GM19351 (cell line): ENCODE data around the gene TMEM185B.

Source experiments
- ATAC-seq: cut with Tn5 transposase; IDR thresholded peaks from one replicate; pipeline ENCODE4 v1.9.1; 2021; ENCODE audit warnings: mild to moderate bottlenecking, moderate library complexity; ENCODE audit not compliant: unreplicated experiment

Gene TMEM185B

GRCh38 chr2:120252225-120253020 lies 29.2 kb upstream of the TMEM185B start, which contains the start of gene RALB:
Gene RALB (plus strand): TSS chr2:120252852. CDS start chr2:120278665, 25,813 bp downstream.
- peak; percentile 92 for ATAC-seq

GRCh38 chr2:120251880-120252224 lies 28.7 kb upstream of the TMEM185B start:
- no peak for ATAC-seq

GRCh38 chr2:120251078-120251477 lies 27.9 kb upstream of the TMEM185B start:
- no peak for ATAC-seq

- ATAC-seq, result no peak
Observed at GRCh38 chr2:120250640-120251039, 27.4 kb upstream of the TMEM185B start.

- ATAC-seq, result no peak
Observed at GRCh38 chr2:120247851-120248250, 24.7 kb upstream of the TMEM185B start.

GRCh38 chr2:120246546-120247300 lies 23.5 kb upstream of the TMEM185B start:
- ATAC-seq, result no peak

- ATAC-seq, result no peak
Observed at GRCh38 chr2:120245520-120246332, 22.5 kb upstream of the TMEM185B start.

- ATAC-seq, result no peak
Observed at GRCh38 chr2:120244656-120245519, 21.7 kb upstream of the TMEM185B start.

GRCh38 chr2:120243875-120244553 lies 20.8 kb upstream of the TMEM185B start:
- no peak for ATAC-seq

- no peak for ATAC-seq
Observed at GRCh38 chr2:120243211-120243610, 20.0 kb upstream of the TMEM185B start.

- no peak for ATAC-seq
Observed at GRCh38 chr2:120241684-120242083, 18.5 kb upstream of the TMEM185B start.

GRCh38 chr2:120240901-120241429 lies 17.8 kb upstream of the TMEM185B start:
- no peak for ATAC-seq

- ATAC-seq, result no peak
Observed at GRCh38 chr2:120239488-120240287, 16.5 kb upstream of the TMEM185B start.

- ATAC-seq, result no peak
Observed at GRCh38 chr2:120238728-120239487, 15.7 kb upstream of the TMEM185B start.

GRCh38 chr2:120237491-120237902 lies 14.3 kb upstream of the TMEM185B start:
- no peak for ATAC-seq

- no peak for ATAC-seq
Observed at GRCh38 chr2:120236791-120237190, 13.6 kb upstream of the TMEM185B start.

- no peak for ATAC-seq
Observed at GRCh38 chr2:120236316-120236715, 13.1 kb upstream of the TMEM185B start.

GRCh38 chr2:120235681-120236080 lies 12.5 kb upstream of the TMEM185B start:
- no peak for ATAC-seq
